ENCODE results near the gene TMPRSS13. TPM values are rescaled to one million over a fixed set of nuclear protein-coding genes. Genes with fewer than 3 reads are reported as not detected.

The TMPRSS13 gene
- total and polyA plus RNA-seq, 8 donors = 1.4 to 8.2 (median 2.3) TPM

DNA sequence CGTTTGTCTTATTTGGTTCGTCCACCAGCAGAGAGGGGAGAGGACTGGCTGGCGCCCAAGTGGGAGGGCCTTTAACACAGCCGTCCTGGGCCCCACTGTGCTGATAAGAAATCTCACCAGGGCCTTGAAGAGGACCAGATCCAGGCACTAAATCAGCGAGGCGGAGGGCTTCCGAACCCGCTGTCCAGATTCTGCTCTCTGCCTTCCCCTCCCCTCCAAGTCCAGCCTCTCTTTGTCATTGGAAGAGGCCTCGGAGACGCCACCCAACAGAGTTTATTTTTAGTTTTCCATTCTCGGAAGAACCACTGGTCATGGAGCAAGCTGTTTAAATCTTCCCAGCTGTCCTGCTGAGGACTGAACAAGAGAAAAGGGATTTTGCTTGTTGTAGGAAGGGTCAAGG lies 43.4 kb downstream of the TMPRSS13 start:
- intact Hi-C loops (cut with DNase I) = no loop called here
- peak in 2 of 6 donors; percentile 16 to 28 for DNase-seq
- peak in 3 of 4 donors; percentile 34 to 70 (median 45) for ATAC-seq
- TF ChIP-seq, protein P1, sequence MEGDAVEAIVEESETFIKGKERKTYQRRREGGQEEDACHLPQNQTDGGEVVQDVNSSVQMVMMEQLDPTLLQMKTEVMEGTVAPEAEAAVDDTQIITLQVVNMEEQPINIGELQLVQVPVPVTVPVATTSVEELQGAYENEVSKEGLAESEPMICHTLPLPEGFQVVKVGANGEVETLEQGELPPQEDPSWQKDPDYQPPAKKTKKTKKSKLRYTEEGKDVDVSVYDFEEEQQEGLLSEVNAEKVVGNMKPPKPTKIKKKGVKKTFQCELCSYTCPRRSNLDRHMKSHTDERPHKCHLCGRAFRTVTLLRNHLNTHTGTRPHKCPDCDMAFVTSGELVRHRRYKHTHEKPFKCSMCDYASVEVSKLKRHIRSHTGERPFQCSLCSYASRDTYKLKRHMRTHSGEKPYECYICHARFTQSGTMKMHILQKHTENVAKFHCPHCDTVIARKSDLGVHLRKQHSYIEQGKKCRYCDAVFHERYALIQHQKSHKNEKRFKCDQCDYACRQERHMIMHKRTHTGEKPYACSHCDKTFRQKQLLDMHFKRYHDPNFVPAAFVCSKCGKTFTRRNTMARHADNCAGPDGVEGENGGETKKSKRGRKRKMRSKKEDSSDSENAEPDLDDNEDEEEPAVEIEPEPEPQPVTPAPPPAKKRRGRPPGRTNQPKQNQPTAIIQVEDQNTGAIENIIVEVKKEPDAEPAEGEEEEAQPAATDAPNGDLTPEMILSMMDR (IDR thresholded peaks at IDR 0.05) = no peak
- no peaks in the 10 kb centered on the region for H3K36me3 ChIP-seq
- H3K27ac ChIP-seq = peak overlapping the region in 2 of 4 donors; percentile 5
- H3K4me1 ChIP-seq = peaks cover 0 to 4% (median 0%) of the 10 kb centered on the region in 3 donors
- no peak overlapping the region for H3K4me3 ChIP-seq
- WGBS, 2 donors = 59 to 62% methylated on average over 11 of the region's 11 CpGs
- H3K27me3 ChIP-seq = no peaks in the 10 kb centered on the region
- peak; percentile 61 for FAIRE-seq
- H3K9me3 ChIP-seq = no peaks in the 10 kb centered on the region

DNA sequence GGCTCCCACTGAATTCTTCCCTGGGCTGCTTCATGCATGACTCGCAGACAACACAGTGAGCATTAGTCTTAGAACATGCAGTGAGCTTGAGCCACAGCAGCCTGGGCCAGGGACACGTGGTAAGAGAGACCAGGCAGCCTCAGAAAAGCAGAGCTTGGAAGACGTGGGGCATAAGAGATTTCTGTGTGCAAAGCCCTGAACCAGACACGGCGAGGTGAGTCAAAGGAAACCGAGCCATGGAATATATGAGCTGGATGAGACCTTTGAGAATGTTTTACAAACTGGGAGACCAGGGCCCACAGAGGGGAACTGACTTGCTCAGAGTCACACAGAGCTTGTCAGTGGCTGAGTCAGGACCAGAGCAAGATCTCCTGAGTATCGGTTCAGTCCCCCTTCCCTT lies 44.2 kb downstream of the TMPRSS13 start:
- TF ChIP-seq, protein P1 (IDR thresholded peaks at IDR 0.05) = no peak
- DNase-seq (no peak), FAIRE-seq (no peak), ATAC-seq (peak in 3 of 4 donors; percentile 28 to 57 (median 53))
- Histone ChIP-seq H3K27ac (peak overlapping the region in 1 of 4 donors; percentile 5), H3K36me3 (no peaks in the 10 kb centered on the region), H3K4me1 (peaks cover 0 to 4% (median 0%) of the 10 kb centered on the region in 3 donors), H3K27me3 (no peaks in the 10 kb centered on the region), H3K9me3 (no peaks in the 10 kb centered on the region), H3K4me3 (no peak overlapping the region)
- intact Hi-C loops (cut with DNase I) = no loop called here
- 77 to 87% methylated on average over 7 of the region's 7 CpGs for WGBS, 2 donors

DNA sequence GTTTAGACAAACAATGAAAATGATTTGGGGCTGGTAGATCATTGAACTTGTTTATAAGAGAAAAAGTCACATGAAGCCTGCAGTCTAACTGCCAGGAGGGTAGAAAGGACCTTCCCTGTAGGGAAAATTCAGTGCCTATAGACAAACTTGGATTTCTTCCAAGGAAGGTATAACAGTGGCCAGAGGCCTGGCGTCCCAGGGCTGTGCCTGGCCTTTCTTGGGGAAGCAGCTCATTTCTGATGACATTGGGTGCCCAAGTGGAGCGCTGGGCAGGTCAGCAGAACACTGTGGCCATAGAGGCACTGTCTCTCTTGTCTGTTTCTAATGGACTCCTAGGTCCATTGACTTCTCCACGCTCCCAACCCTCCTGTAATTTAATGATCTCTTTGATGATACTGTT lies 46.1 kb downstream of the TMPRSS13 start:
- 76 to 78% methylated on average over 3 of the region's 3 CpGs for WGBS, 2 donors
- no peak for ATAC-seq
- FAIRE-seq = no peak
- H3K4me1 ChIP-seq = peaks cover 0 to 4% (median 0%) of the 10 kb centered on the region in 3 donors
- no peak overlapping the region for H3K27ac ChIP-seq
- no peaks in the 10 kb centered on the region for H3K36me3 ChIP-seq
- no peaks in the 10 kb centered on the region for H3K9me3 ChIP-seq
- no peak for DNase-seq
- intact Hi-C loops (cut with DNase I) = no loop called here
- H3K4me3 ChIP-seq = no peak overlapping the region
- TF ChIP-seq, protein P1 (IDR thresholded peaks at IDR 0.05) = no peak
- no peaks in the 10 kb centered on the region for H3K27me3 ChIP-seq

DNA sequence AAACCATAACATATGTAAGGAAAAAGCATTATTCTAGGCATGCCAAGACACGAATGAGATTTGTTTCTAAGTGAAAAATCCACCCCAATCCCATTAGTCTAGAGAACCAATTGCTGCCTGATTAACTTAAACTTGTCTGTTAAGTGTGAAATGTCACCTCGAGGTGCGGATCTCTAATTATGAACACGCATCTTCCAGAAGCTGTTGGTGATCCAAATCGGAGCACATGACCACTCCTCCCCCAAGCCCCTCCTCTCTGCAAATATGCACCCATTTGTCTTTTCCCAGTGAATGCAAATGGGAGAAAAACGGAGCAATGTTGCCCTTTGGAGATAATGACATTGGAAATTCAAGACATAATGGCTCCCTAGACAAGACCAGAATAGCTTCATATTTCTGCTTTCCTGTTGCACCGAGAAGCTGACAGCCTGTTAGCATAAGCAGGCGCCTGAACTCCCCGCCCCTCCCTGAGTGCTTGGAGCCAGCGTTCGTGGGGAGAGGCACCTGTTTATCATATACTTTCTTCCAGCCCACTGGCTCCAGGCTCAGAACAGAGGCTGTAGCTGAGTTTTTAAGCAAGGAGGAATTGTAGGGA lies 46.8 kb downstream of the TMPRSS13 start:
- intact Hi-C loops (cut with DNase I) = no loop called here
- DNase-seq (no peak), FAIRE-seq (no peak)

DNA sequence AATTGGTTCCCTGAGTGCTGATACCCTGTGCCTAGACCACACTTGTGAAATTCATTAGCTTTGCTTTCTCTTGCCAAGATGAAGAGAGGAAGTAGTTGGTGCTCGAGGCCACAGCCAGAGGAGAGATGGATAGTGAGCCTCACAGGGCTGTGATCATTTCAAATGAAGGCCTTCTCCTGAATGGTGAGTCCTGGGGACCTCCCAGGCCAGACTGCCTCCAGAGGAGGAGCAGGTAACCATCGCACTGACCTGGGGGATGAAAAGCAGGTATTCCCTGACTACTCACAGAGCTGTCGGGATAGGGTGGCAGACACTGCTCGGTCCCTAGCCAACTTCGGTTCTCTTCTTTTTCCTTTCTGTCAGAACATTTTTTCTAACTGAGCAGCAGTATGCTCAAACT lies 48.0 kb downstream of the TMPRSS13 start:
- no peak for DNase-seq
- WGBS, 2 donors = 85 to 88% methylated on average over 5 of the region's 5 CpGs
- intact Hi-C loops (cut with DNase I) = no loop called here
- ATAC-seq = no peak
- H3K4me1 ChIP-seq = peaks cover 0 to 4% (median 2%) of the 10 kb centered on the region in 3 donors
- no peak overlapping the region for H3K4me3 ChIP-seq
- FAIRE-seq = no peak
- no peak overlapping the region for H3K27ac ChIP-seq
- no peaks in the 10 kb centered on the region for H3K36me3 ChIP-seq
- TF ChIP-seq, protein P1 (IDR thresholded peaks at IDR 0.05) = no peak
- H3K27me3 ChIP-seq = no peaks in the 10 kb centered on the region
- no peaks in the 10 kb centered on the region for H3K9me3 ChIP-seq

More for the DNA sequence above, 46.8 kb downstream of the TMPRSS13 start:
- TF ChIP-seq, protein P1 (IDR thresholded peaks at IDR 0.05) = no peak
- Histone ChIP-seq H3K27ac (no peak overlapping the region), H3K4me3 (no peak overlapping the region), H3K9me3 (no peaks in the 10 kb centered on the region), H3K4me1 (peaks cover 0 to 4% (median 0%) of the 10 kb centered on the region in 3 donors), H3K27me3 (no peaks in the 10 kb centered on the region), H3K36me3 (no peaks in the 10 kb centered on the region)
- peak in 2 of 4 donors; percentile 35 to 48 for ATAC-seq
- WGBS, 2 donors = 15 to 18% methylated on average over 11 of the region's 11 CpGs
